CD4-positive, alpha-beta T cell (primary cell): ENCODE measurements around the gene EML6. TPM values are rescaled to one million over a fixed set of nuclear protein-coding genes. Genes with fewer than 3 reads are reported as not detected.

Experiments used
- ATAC-seq: fragments of 200-7000 bp; cut with Tn5 transposase; one replicate; pipeline ENCODE4 v1.10.0; 2022; ENCODE audit warnings: mild to moderate bottlenecking; ENCODE audit not compliant: poor library complexity
- CTCF ChIA-PET: fragments of 350-600 bp; sonication (Branson Sonifier 250); formaldehyde crosslinking; loops from one replicate; lab custom pipeline; 2021; ENCODE audit warnings: antibody characterized with exemption, inconsistent platforms; lab: Charles Lee
- POLR2A ChIA-PET: fragments of 350-600 bp; sonication (Branson Sonifier 250); formaldehyde crosslinking; loops from one replicate; lab custom pipeline; 2021; ENCODE audit warnings: antibody characterized with exemption, inconsistent platforms; lab: Charles Lee
- DNase-seq, 14 experiments: peaks; one replicate each; pipeline ENCODE4 v3.0.0-alpha.2; 2013 to 2020; ENCODE audit warnings: mixed read lengths in 2 of 14
- H3K27ac ChIP-seq, 2 donors: one replicate each; pipeline versions ENCODE4 v1.5.1 to v1.7.0; 2013; ENCODE audit warnings: low read length in 2 of 2, low read depth in 1 of 2, mild to moderate bottlenecking in 1 of 2
- H3K27me3 ChIP-seq, 2 experiments: 1 replicate in 1 of 2; 2 replicates in 1 of 2; pipeline versions ENCODE4 v1.6.1 to v1.7.0; 2013; ENCODE audit warnings: low read length in 2 of 2, control low read depth in 1 of 2, mild to moderate bottlenecking in 1 of 2, moderate library complexity in 1 of 2; ENCODE audit not compliant: insufficient read depth in 2 of 2, control insufficient read depth in 1 of 2
- H3K36me3 ChIP-seq: one replicate; pipeline ENCODE4 v1.6.1; 2013; ENCODE audit warnings: low read length, control low read depth; ENCODE audit not compliant: insufficient read depth
- H3K4me1 ChIP-seq: one replicate; pipeline ENCODE4 v1.6.1; 2013; ENCODE audit warnings: low read length, control low read depth; ENCODE audit not compliant: insufficient read depth
- H3K4me3 ChIP-seq: one replicate; pipeline ENCODE4 v1.5.1; 2013; ENCODE audit warnings: mild to moderate bottlenecking, low read length, moderate library complexity
- H3K9me3 ChIP-seq, 2 experiments: 1 replicate in 1 of 2; 2 replicates in 1 of 2; pipeline versions ENCODE4 v1.6.1 to v1.7.0; 2013; ENCODE audit warnings: low read length in 2 of 2, mild to moderate bottlenecking in 2 of 2, control low read depth in 1 of 2, moderate library complexity in 1 of 2; ENCODE audit not compliant: control insufficient read depth in 1 of 2, insufficient read depth in 1 of 2
- H3K27ac Mint-ChIP-seq: one replicate; pipeline ENCODE4 v1.8.0; 2020; ENCODE audit warnings: mixed read lengths
- H3K27me3 Mint-ChIP-seq: one replicate; pipeline ENCODE4 v1.8.0; 2021; ENCODE audit warnings: mixed read lengths
- H3K36me3 Mint-ChIP-seq: one replicate; pipeline ENCODE4 v1.8.0; 2021; ENCODE audit warnings: low read depth, mixed read lengths
- H3K4me1 Mint-ChIP-seq: one replicate; pipeline ENCODE4 v1.8.0; 2021; ENCODE audit warnings: low read depth, mixed read lengths
- H3K4me3 Mint-ChIP-seq: one replicate; pipeline ENCODE4 v1.8.0; 2020; ENCODE audit warnings: mild to moderate bottlenecking, mixed read lengths
- H3K9me3 Mint-ChIP-seq: one replicate; pipeline ENCODE4 v1.8.0; 2020; ENCODE audit warnings: mixed read lengths
- intact Hi-C, 2 experiments: fragments of 100-400 bp; cut with DNase I in 1 of 2; cut with micrococcal nuclease in 1 of 2; formaldehyde crosslinking; loops; one replicate each; pipeline versions ENCODE4 v1.15.1 to v1.9.0; 2023 to 2025; cut with DNase I, micrococcal nuclease
- total RNA-seq, 174 experiments: library from RNA in 2 of 174; stranded (reverse) in 2 of 174; gene quantifications; one replicate each; pipeline ENCODE4 v1.2.3 and lab custom pipeline; 2021 to 2026
- TF ChIP-seq, protein P1 (sequence below): fragments of 200-600 bp; IDR thresholded peaks from one replicate; pipeline ENCODE4 v1.8.0; 2022; ENCODE audit warnings: antibody characterized with exemption, mild to moderate bottlenecking

EML6 gene
- total RNA-seq, 2 experiments from 2014 or later = 0.22 to 0.34 TPM

DNA sequence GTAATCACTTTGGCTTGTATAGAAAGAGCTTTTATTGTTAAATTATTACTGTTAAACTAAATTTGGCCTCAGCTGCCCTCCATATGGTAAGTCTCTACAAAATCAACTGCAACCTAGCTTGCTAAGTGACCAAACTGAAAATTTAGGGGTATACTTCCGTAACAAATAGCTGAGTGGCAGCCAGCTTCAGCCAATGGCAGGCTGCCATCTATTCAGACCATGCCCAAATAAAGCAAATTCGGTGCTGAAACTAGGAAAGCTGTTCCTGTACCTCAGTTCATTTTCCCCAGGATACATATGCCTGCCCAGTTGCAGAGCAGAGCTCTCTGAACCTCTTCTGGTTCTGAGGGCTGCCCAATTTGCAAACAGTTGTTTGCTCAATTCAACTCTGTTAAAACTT, 94.8 kb downstream of the EML6 start:
- DNase-seq (no peak), ATAC-seq (no peak)
- no peaks in the 10 kb centered on the region for H3K36me3 ChIP-seq
- ChIA-PET CTCF (interaction anchor here (1.1 kb wide), 1 partner anchor 21 kb away, joined by 5 read pairs; no protein-coding TSS in a partner anchor), POLR2A (no interaction called here)
- no peak overlapping the region for H3K4me3 ChIP-seq
- no peaks in the 10 kb centered on the region for H3K4me1 Mint-ChIP-seq
- H3K4me3 Mint-ChIP-seq = no peak overlapping the region
- H3K27ac Mint-ChIP-seq = no peak overlapping the region
- intact Hi-C loops = no loop called here
- TF ChIP-seq, protein P1, sequence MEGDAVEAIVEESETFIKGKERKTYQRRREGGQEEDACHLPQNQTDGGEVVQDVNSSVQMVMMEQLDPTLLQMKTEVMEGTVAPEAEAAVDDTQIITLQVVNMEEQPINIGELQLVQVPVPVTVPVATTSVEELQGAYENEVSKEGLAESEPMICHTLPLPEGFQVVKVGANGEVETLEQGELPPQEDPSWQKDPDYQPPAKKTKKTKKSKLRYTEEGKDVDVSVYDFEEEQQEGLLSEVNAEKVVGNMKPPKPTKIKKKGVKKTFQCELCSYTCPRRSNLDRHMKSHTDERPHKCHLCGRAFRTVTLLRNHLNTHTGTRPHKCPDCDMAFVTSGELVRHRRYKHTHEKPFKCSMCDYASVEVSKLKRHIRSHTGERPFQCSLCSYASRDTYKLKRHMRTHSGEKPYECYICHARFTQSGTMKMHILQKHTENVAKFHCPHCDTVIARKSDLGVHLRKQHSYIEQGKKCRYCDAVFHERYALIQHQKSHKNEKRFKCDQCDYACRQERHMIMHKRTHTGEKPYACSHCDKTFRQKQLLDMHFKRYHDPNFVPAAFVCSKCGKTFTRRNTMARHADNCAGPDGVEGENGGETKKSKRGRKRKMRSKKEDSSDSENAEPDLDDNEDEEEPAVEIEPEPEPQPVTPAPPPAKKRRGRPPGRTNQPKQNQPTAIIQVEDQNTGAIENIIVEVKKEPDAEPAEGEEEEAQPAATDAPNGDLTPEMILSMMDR = no peak
- no peaks in the 10 kb centered on the region for H3K9me3 ChIP-seq
- H3K4me1 ChIP-seq = no peaks in the 10 kb centered on the region
- H3K27me3 Mint-ChIP-seq = no peaks in the 10 kb centered on the region
- H3K27me3 ChIP-seq = no peaks in the 10 kb centered on the region
- no peak overlapping the region for H3K27ac ChIP-seq
- no peaks in the 10 kb centered on the region for H3K9me3 Mint-ChIP-seq
- H3K36me3 Mint-ChIP-seq = no peaks in the 10 kb centered on the region

DNA sequence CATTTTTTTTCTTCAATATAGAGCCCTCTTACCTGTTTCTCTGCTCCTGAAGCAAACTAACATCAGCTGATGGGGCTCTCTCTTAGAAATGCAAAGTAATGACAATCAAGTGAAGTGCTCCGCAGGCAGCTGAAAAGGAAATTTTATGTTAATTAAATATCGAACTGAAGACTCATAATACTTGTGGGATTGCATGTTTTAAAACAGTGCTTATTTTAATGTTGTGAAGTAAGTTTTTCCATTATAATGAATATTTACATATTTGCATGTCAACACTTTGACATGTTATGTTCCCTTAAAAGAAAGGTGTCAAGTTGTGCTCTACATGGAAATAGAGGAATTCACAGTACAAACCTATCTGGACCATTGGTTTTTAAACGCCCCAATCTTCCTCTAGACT, 97.1 kb downstream of the EML6 start:
- ChIA-PET POLR2A (no interaction called here), CTCF (no interaction called here)
- Histone ChIP-seq H3K27ac (no peak overlapping the region), H3K4me1 (no peaks in the 10 kb centered on the region), H3K27me3 (no peaks in the 10 kb centered on the region), H3K4me3 (no peak overlapping the region), H3K9me3 (no peaks in the 10 kb centered on the region), H3K36me3 (no peaks in the 10 kb centered on the region)
- intact Hi-C loops = no loop called here
- TF ChIP-seq, protein P1 = no peak
- DNase-seq (no peak), ATAC-seq (no peak)
- Mint-ChIP-seq H3K27me3 (no peaks in the 10 kb centered on the region), H3K27ac (no peak overlapping the region), H3K4me3 (no peak overlapping the region), H3K36me3 (no peaks in the 10 kb centered on the region), H3K9me3 (no peaks in the 10 kb centered on the region), H3K4me1 (no peaks in the 10 kb centered on the region)

DNA sequence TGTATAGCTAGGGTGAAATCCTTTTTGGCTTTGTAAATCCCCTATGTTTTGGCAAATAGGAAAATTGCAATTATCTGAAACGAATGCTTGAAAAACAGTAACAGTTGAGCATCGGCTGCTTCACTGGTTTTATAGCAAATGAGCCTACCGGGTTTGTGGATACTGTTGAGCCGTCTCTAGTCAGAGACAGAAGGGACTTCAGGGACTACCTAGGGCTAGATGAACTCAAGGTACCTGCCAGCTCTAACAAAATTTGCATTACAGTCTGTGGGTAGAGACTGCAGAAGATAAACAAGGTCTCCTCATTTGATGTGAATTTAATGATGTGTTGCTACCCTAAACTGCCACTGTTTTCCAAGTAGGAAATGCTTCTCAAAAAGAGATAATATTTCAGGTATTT, 101.1 kb downstream of the EML6 start:
- ATAC-seq = no peak
- Mint-ChIP-seq H3K27me3 (no peaks in the 10 kb centered on the region), H3K4me3 (no peak overlapping the region), H3K9me3 (no peaks in the 10 kb centered on the region), H3K27ac (no peak overlapping the region), H3K36me3 (no peaks in the 10 kb centered on the region), H3K4me1 (no peaks in the 10 kb centered on the region)
- no peak for DNase-seq
- TF ChIP-seq, protein P1 = no peak
- H3K27me3 ChIP-seq = no peaks in the 10 kb centered on the region
- no peak overlapping the region for H3K4me3 ChIP-seq
- no peak overlapping the region for H3K27ac ChIP-seq
- intact Hi-C loops = no loop called here
- H3K4me1 ChIP-seq = no peaks in the 10 kb centered on the region
- ChIA-PET CTCF (no interaction called here), POLR2A (interaction anchor here (1.0 kb wide), 1 partner anchor 41 kb away, joined by 3 read pairs; no protein-coding TSS in a partner anchor)
- H3K36me3 ChIP-seq = no peaks in the 10 kb centered on the region
- no peaks in the 10 kb centered on the region for H3K9me3 ChIP-seq
